ENCODE data around the gene NBAS.

Gene NBAS

DNA sequence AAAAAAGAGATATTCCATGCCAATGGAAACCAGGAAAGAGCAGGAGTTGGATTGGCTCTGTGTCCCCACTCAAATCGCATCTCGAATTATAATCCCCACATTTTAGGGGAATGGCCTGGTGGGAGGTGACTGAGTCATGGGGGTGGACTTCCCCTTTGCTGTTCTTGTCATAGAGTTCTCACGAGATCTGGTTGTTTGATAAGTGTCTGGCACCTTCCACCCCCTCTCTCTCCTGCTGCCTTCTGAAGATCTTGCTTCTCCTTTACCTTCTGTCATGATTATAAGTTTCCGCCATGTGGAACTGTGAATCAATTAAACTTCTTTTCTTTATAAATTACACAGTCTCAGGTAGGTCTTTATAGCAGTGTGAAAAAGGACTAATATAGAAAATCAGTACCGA, 355.6 kb downstream of the NBAS start:
- DNase-seq (ENCODE audit: extremely low spot score) = no peak
- CTCF ChIA-PET = no interaction called here

GRCh38 chr2:15201009-15201408, 360.1 kb downstream of the NBAS start:
- ChIA-PET POLR2A (no interaction called here), CTCF (no interaction called here)
- no peak for DNase-seq (ENCODE audit: extremely low spot score)
- no peak for TF ChIP-seq CTCF (IDR thresholded peaks at IDR 0.05; ENCODE audit: control extremely low read depth, extremely low read depth, low read depth, missing control alignments)

More for the DNA sequence above, 355.6 kb downstream of the NBAS start:
- no peak for TF ChIP-seq CTCF (IDR thresholded peaks at IDR 0.05; ENCODE audit: control extremely low read depth, extremely low read depth, low read depth, missing control alignments)
- POLR2A ChIA-PET = no interaction called here

DNA sequence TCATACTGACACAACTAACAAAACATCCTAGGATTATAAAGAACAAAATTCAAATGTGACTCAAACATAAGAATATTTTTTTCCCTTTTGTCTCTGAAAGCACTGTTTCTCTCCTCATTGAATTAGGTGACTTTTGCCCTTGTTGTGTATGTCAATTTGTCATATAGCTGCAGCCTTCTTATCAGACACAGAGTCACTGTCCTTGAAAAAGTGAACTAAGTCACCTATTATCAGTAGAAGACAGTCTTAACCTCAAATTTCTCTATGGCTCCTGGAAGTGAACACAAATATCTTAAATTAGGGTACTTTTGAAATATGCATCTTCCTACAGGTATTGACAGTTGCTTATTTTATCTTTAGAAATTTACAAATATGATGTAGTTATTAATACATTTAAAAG, 360.6 kb downstream of the NBAS start:
- no peak for DNase-seq (ENCODE audit: extremely low spot score)
- ChIA-PET CTCF (no interaction called here), POLR2A (no interaction called here)
- no peak for TF ChIP-seq CTCF (IDR thresholded peaks at IDR 0.05; ENCODE audit: control extremely low read depth, extremely low read depth, low read depth, missing control alignments)

DNA sequence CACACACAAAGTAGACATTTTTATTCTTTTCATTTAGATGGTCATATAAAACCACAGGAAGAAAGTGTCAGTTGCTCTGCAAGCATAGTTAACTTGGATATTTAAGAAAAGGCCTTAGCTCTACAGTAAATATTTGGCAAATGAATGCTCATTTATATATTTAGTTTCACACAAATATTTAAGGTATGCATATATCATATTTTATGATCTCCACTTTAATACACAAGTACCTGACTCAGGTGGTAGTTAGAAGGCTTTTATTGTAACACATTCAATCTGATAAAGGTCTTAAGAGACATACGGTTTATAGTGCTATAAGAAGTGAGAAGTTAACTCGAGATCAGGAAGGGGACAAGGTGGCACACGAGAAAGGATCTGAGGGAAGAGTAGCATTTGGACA, 363.1 kb downstream of the NBAS start:
- no peak for DNase-seq (ENCODE audit: extremely low spot score)
- TF ChIP-seq CTCF (IDR thresholded peaks at IDR 0.05; ENCODE audit: control extremely low read depth, extremely low read depth, low read depth, missing control alignments) = no peak
- ChIA-PET POLR2A (no interaction called here), CTCF (no interaction called here)

GRCh38 chr2:15195813-15196212, 365.3 kb downstream of the NBAS start:
- CTCF ChIA-PET = interaction anchor here (1.2 kb wide), 1 partner anchor 37 kb away, joined by 3 read pairs; no protein-coding TSS in a partner anchor
- TF ChIP-seq CTCF (IDR thresholded peaks at IDR 0.05; ENCODE audit: control extremely low read depth, extremely low read depth, low read depth, missing control alignments) = no peak

GRCh38 chr2:15191789-15192188, 369.3 kb downstream of the NBAS start:
- ChIA-PET POLR2A (no interaction called here), CTCF (interaction anchor here (1.1 kb wide), 1 partner anchor 15 kb away, joined by 3 read pairs; no protein-coding TSS in a partner anchor)
- no peak for DNase-seq (ENCODE audit: extremely low spot score)
- TF ChIP-seq CTCF (IDR thresholded peaks at IDR 0.05; ENCODE audit: control extremely low read depth, extremely low read depth, low read depth, missing control alignments) = no peak

More at GRCh38 chr2:15195813-15196212, 365.3 kb downstream of the NBAS start:
- POLR2A ChIA-PET = no interaction called here
- no peak for DNase-seq (ENCODE audit: extremely low spot score)

- DNase-seq (ENCODE audit: extremely low spot score) = no peak
- TF ChIP-seq CTCF (IDR thresholded peaks at IDR 0.05; ENCODE audit: control extremely low read depth, extremely low read depth, low read depth, missing control alignments) = no peak
- ChIA-PET POLR2A (no interaction called here), CTCF (interaction anchor here (1.3 kb wide), 1 partner anchor 10 kb away, joined by 3 read pairs; no protein-coding TSS in a partner anchor)
Observed at GRCh38 chr2:15189216-15189615, 371.9 kb downstream of the NBAS start.

Measured in GM10248 (cell line).